HAP-1 (cell line): ENCODE results near the gene CDKN2C.
"Not testable (repeated sequence)": the region's sequence is repeated elsewhere in the genome, so short reads cannot be mapped to it uniquely, and the experiment has no call there.

Experiments used
- DNase-seq, 2 experiments: peaks; one replicate each; pipeline ENCODE4 v3.0.0-alpha.2; 2016 to 2020; ENCODE audit warnings: low spot score in 2 of 2
- H3K27me3 ChIP-seq: fragments of 250-450 bp; sonication (Bioruptor Pico); 2 replicates; pipeline ENCODE4 v1.5.1; 2020; ENCODE audit warnings: low read depth, mild to moderate bottlenecking, moderate library complexity
- H3K36me3 ChIP-seq: fragments of 250-450 bp; sonication (Bioruptor Pico); replicated peaks from 2 replicates; pipeline ENCODE4 v1.5.1; 2020; ENCODE audit warnings: mild to moderate bottlenecking
- H3K4me1 ChIP-seq: fragments of 250-450 bp; sonication (Bioruptor Pico); 2 replicates; pipeline ENCODE4 v1.5.1; 2020; ENCODE audit warnings: mild to moderate bottlenecking
- H3K4me3 ChIP-seq: fragments of 250-450 bp; sonication (Bioruptor Pico); 2 replicates; pipeline ENCODE4 v1.5.1; 2020; ENCODE audit warnings: mild to moderate bottlenecking, moderate library complexity
- H3K9me3 ChIP-seq: fragments of 250-450 bp; sonication (Bioruptor Pico); 2 replicates; pipeline ENCODE4 v1.5.1; 2020; ENCODE audit warnings: mild to moderate bottlenecking, moderate library complexity
- in situ Hi-C: fragments of 300-500 bp; cut with MboI; formaldehyde crosslinking; loops from 3 replicates; pipeline ENCODE4 v1.14.3; 2020; ENCODE audit warnings: low sequenced_read_pairs, inconsistent platforms, mixed read lengths

Gene CDKN2C

GRCh38 chr1:50969611-50970508 is at the start of gene CDKN2C:
CDKN2C (plus strand) TSS chr1:50970245; CDS start chr1:50970369, 124 bp downstream.
- H3K36me3 ChIP-seq = peaks cover 9% of the 10 kb centered on the region

DNA sequence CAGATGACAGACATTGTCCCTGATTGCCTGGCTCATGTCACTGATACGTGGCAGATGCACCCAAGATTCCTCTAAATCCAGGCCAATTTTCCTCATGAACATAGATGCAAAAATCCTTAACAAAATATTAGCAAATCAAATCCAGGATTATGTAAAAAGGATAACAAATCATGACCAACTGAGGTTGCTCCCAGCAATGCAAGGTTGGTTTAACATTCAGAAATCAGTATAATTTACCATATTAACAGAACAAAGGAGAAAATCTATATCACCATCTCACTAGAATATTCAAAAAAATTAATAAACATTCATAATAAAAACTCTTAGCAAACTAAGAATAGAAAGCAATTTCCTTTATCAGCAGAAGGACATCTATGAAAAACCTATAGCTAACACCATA is 49.6 kb upstream of the CDKN2C start:
- no peaks in the 10 kb centered on the region for H3K27me3 ChIP-seq
- no peak overlapping the region for H3K4me3 ChIP-seq
- H3K36me3 ChIP-seq = no peaks in the 10 kb centered on the region
- in situ Hi-C loops = no loop called here
- no peaks in the 10 kb centered on the region for H3K4me1 ChIP-seq
- DNase-seq = no peak
- H3K9me3 ChIP-seq = peaks cover 10% of the 10 kb centered on the region; the same call in 1 of the 2 replicates

More at GRCh38 chr1:50969611-50970508, at the start of gene CDKN2C:
- peak; percentile 90 to 93 for DNase-seq
- peaks cover 26% of the 10 kb centered on the region for H3K4me1 ChIP-seq
- peak within 1 kb of the TSS; percentile 77 for H3K4me3 ChIP-seq
- in situ Hi-C loops = loop anchor here (10.0 kb wide), 1 partner anchor 225 kb away; no protein-coding TSS in a partner anchor
- no peaks in the 10 kb centered on the region for H3K9me3 ChIP-seq
- H3K27me3 ChIP-seq = no peaks in the 10 kb centered on the region

DNA sequence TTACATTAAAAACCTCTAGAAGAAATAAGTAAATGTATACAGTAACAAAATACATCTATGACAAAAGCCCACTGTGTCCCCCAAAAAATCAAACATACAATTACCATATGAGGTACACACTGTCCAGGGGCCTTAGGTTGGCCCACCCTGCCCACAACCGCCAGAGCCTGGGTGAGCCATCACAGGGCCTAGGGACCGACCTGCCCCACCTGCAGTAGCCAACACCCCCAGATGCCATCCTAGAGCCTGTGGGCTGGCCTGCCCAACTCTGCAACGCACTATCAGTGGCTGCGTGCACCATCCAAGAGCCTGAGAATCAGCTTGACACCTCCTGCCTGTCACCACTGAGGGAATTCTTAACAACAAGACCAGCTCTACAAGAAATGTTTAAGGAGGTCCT is 49.0 kb upstream of the CDKN2C start:
- peaks cover 10% of the 10 kb centered on the region; the same call in 1 of the 2 replicates for H3K9me3 ChIP-seq

DNA sequence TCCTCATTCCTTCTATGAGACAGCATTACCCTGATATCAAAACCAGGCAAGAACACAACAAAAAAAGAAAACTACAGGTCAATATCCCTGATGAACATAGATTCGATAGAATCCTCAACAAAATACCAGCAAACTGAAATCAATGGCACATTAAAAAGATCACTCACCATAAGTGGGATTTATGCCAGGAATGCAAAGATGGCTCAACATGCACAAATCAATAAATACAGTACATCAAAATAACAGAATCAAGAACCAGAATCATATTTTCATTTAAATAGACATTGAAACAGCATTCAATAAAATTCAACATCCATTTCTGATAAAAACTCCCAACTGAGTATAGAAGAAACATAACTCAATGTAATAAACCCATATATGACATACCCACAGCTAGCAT is 46.5 kb upstream of the CDKN2C start:
- peaks cover 10% of the 10 kb centered on the region; the same call in 1 of the 2 replicates for H3K9me3 ChIP-seq
- no peak for DNase-seq

More for the DNA sequence above, 49.0 kb upstream of the CDKN2C start:
- Histone ChIP-seq H3K27me3 (no peaks in the 10 kb centered on the region), H3K4me1 (no peaks in the 10 kb centered on the region), H3K36me3 (no peaks in the 10 kb centered on the region), H3K4me3 (no peak overlapping the region)
- DNase-seq = no peak
- in situ Hi-C loops = no loop called here

DNA sequence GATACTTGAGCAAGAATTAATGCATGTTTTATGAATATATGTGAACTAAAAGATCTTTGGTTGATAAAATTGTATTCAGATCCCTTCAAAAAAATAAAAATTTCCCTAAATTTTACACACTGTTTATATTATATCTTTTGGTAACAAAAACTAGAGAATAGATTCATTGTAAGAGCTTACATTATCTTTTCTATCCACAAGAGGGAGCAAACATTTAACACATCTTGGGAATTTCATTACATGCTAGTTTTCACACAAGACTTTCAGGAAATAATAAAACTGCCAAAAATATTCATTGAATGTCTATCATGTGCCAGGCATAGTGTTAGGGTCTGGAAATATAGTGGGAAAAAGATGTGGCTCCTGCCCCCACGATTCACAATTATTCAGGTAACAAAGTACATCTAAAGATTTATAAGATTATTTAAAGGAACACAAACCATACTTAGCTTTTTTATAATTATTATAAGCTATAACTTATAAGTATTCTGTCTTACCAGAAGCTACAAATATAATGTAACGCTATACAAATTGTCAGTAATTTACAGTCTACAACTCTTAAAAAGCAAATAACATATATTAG is 40.6 kb upstream of the CDKN2C start:
- no peak overlapping the region for H3K4me3 ChIP-seq
- peak in 1 of 2 experiments; percentile 56 for DNase-seq
- H3K9me3 ChIP-seq = peaks cover 2% of the 10 kb centered on the region; the same call in 1 of the 2 replicates
- no peaks in the 10 kb centered on the region for H3K36me3 ChIP-seq
- no peaks in the 10 kb centered on the region for H3K4me1 ChIP-seq
- no peaks in the 10 kb centered on the region for H3K27me3 ChIP-seq
- in situ Hi-C loops = no loop called here

More for the DNA sequence above, 46.5 kb upstream of the CDKN2C start:
- in situ Hi-C loops = no loop called here
- Histone ChIP-seq H3K4me3 (no peak overlapping the region), H3K4me1 (no peaks in the 10 kb centered on the region), H3K27me3 (no peaks in the 10 kb centered on the region), H3K36me3 (no peaks in the 10 kb centered on the region)

DNA sequence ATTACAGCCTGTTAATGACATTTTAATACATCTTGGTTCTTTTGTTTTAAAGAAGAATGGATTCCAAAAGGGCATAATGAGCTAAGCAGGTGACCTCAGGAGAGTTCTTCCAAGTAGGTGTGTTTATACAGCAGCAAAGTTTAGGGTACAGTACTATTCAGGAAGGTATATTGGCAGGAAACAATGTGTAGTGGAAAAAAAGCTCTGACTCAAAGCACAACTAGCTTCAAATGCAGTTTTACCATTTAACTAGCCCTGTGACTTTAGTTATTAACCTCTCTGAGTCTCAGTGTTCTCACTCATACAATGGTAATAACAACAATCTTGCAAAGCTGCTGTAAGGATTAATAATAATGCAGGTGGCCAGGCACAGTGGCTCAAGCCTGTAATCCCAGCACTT is 39.9 kb upstream of the CDKN2C start:
- no peak for DNase-seq
- H3K4me1 ChIP-seq = no peaks in the 10 kb centered on the region
- no peaks in the 10 kb centered on the region for H3K36me3 ChIP-seq
- in situ Hi-C loops = no loop called here
- no peaks in the 10 kb centered on the region for H3K27me3 ChIP-seq
- no peaks in the 10 kb centered on the region for H3K9me3 ChIP-seq
- no peak overlapping the region for H3K4me3 ChIP-seq

GRCh38 chr1:50930965-50931737 is 38.9 kb upstream of the CDKN2C start:
- H3K27me3 ChIP-seq = no peaks in the 10 kb centered on the region
- in situ Hi-C loops = no loop called here

GRCh38 chr1:50932043-50932442 is 38.0 kb upstream of the CDKN2C start:
- H3K4me1 ChIP-seq, in situ Hi-C loops, H3K9me3 ChIP-seq, H3K36me3 ChIP-seq, H3K27me3 ChIP-seq, H3K4me3 ChIP-seq, DNase-seq: not testable (repeated sequence)

More at GRCh38 chr1:50930965-50931737, 38.9 kb upstream of the CDKN2C start:
- H3K4me1 ChIP-seq = no peaks in the 10 kb centered on the region
- no peaks in the 10 kb centered on the region for H3K9me3 ChIP-seq
- H3K4me3 ChIP-seq = no peak overlapping the region
- no peak for DNase-seq
- H3K36me3 ChIP-seq = no peaks in the 10 kb centered on the region

GRCh38 chr1:50933770-50934169 is 36.3 kb upstream of the CDKN2C start:
- in situ Hi-C loops, H3K9me3 ChIP-seq, H3K4me1 ChIP-seq, H3K36me3 ChIP-seq, DNase-seq, H3K27me3 ChIP-seq, H3K4me3 ChIP-seq: not testable (repeated sequence)

- in situ Hi-C loops = no loop called here
Measured at GRCh38 chr1:50934838-50935237, 35.2 kb upstream of the CDKN2C start.

DNA sequence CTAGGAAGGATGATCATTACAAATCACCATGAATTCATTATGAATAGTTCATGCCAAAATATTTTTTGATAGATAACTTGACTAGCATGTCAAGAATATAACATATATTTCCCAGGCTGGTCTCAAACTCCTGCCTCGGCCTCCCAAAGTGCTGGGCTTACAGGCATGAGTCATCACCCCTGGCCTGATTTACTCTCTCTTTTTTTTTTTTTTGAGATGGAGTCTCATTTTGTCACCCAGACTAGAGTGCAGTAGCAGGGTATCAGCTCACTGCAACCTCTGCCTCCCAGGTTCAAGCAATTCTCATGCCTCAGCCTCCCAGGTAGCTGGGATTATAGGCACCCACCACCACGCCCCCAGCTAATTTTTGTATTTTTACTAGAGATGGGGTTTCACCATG is 34.8 kb upstream of the CDKN2C start:
- H3K27me3 ChIP-seq, H3K4me1 ChIP-seq, in situ Hi-C loops, H3K4me3 ChIP-seq, H3K9me3 ChIP-seq, DNase-seq, H3K36me3 ChIP-seq: not testable (repeated sequence)

More at GRCh38 chr1:50934838-50935237, 35.2 kb upstream of the CDKN2C start:
- H3K4me3 ChIP-seq = no peak overlapping the region
- no peaks in the 10 kb centered on the region for H3K36me3 ChIP-seq
- H3K27me3 ChIP-seq = no peaks in the 10 kb centered on the region
- no peaks in the 10 kb centered on the region for H3K9me3 ChIP-seq
- H3K4me1 ChIP-seq = no peaks in the 10 kb centered on the region
- no peak for DNase-seq

DNA sequence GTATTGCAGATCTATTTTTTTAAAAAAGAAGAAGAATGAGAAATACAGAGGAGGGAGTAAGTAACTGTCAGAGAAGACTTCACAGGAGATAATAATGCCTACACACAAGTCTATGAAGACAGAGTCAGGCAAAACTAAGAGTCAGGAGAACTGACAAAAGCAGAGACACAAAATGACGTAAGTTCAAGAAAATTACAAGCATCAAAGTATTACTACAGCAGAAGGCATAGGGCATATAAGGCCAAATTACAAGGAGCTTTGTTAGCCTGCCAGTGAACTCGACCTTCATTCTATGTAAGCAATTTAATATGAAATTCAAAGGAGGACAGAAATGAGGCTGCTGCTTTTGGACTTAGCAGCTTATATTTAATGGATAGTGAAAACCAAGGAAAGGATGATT is 33.7 kb upstream of the CDKN2C start:
- no peaks in the 10 kb centered on the region for H3K27me3 ChIP-seq
- H3K4me1 ChIP-seq = no peaks in the 10 kb centered on the region
- DNase-seq = no peak
- no peak overlapping the region for H3K4me3 ChIP-seq
- no peaks in the 10 kb centered on the region for H3K36me3 ChIP-seq
- in situ Hi-C loops = no loop called here
- no peaks in the 10 kb centered on the region for H3K9me3 ChIP-seq

DNA sequence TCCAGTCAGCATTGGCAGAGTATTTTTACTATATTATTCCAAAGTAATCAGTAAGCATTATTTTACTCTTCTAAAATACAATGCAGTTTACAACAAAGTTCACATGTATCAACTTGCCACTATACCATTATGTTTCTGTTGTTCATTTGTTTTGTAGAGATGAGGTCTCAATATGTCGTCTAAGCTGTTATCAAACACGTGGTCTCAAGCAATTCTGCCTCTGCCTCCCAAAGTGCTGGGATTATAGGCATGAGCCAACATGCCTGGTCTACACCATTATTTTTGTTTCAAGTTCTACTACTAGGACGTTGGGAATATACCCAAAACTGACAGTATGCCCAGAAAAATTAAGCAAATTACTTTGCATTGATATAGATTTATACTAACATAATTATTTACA is 29.8 kb upstream of the CDKN2C start:
- Histone ChIP-seq H3K4me1 (no peaks in the 10 kb centered on the region), H3K36me3 (no peaks in the 10 kb centered on the region; the same call in 1 of the 2 replicates), H3K27me3 (no peaks in the 10 kb centered on the region), H3K4me3 (no peak overlapping the region), H3K9me3 (no peaks in the 10 kb centered on the region)
- in situ Hi-C loops = no loop called here
- DNase-seq = no peak
